Liver (tissue), 9 donors: ENCODE results near the gene L2HGDH. TPM values are rescaled to one million over a fixed set of nuclear protein-coding genes. Genes with fewer than 3 reads are reported as not detected.

Source experiments
- DNase-seq: peaks from one replicate; pipeline ENCODE4 v3.0.0-alpha.2; 2017; ENCODE audit warnings: low spot score
- H3K27ac ChIP-seq, 2 donors: one replicate each; pipeline ENCODE4 v1.7.0; 2013; ENCODE audit warnings: inconsistent platforms in 2 of 2, low read length in 2 of 2, control low read depth in 1 of 2, low read depth in 1 of 2, mild to moderate bottlenecking in 1 of 2
- H3K27me3 ChIP-seq, 4 donors: one replicate each; pipeline versions ENCODE4 v1.6.1 to v1.7.0; 2013; ENCODE audit warnings: low read length in 3 of 4, inconsistent platforms in 1 of 4, mild to moderate bottlenecking in 1 of 4, moderate library complexity in 1 of 4; ENCODE audit not compliant: control insufficient read depth in 4 of 4, insufficient read depth in 4 of 4
- H3K36me3 ChIP-seq, 4 donors: one replicate each; pipeline versions ENCODE4 v1.6.1 to v1.7.0; 2013; ENCODE audit warnings: low read length in 3 of 4, mild to moderate bottlenecking in 3 of 4, low read depth in 1 of 4, moderate library complexity in 1 of 4; ENCODE audit not compliant: control insufficient read depth in 4 of 4, insufficient read depth in 3 of 4
- H3K4me1 ChIP-seq, 4 donors: one replicate each; pipeline versions ENCODE4 v1.6.1 to v1.7.0; 2013; ENCODE audit warnings: low read length in 3 of 4, mild to moderate bottlenecking in 3 of 4, moderate library complexity in 1 of 4; ENCODE audit not compliant: control insufficient read depth in 4 of 4, insufficient read depth in 4 of 4
- H3K4me3 ChIP-seq, 3 donors: one replicate each; pipeline versions ENCODE4 v1.6.1 to v1.7.0; 2013; ENCODE audit warnings: low read length in 3 of 3, control low read depth in 1 of 3, low read depth in 1 of 3, mild to moderate bottlenecking in 1 of 3
- H3K9ac ChIP-seq, 2 donors: one replicate each; pipeline ENCODE4 v1.7.0; 2013; ENCODE audit warnings: low read length in 2 of 2, mild to moderate bottlenecking in 2 of 2, moderate library complexity in 2 of 2, control low read depth in 1 of 2, low read depth in 1 of 2
- H3K9me3 ChIP-seq, 4 donors: one replicate each; pipeline versions ENCODE4 v1.6.1 to v1.7.0; 2013; ENCODE audit warnings: low read length in 3 of 4; ENCODE audit not compliant: control insufficient read depth in 4 of 4
- ATF3 ChIP-seq: IDR thresholded peaks from 2 replicates; pipeline ENCODE4 v1.6.1; 2016; ENCODE audit warnings: antibody characterized with exemption
- EGR1 ChIP-seq, 2 donors: IDR thresholded peaks; 2 replicates each; pipeline ENCODE4 v1.6.1; 2016 to 2018; ENCODE audit warnings: antibody characterized with exemption in 2 of 2, low read depth in 2 of 2
- FOXA2 ChIP-seq: IDR thresholded peaks from 2 replicates; pipeline ENCODE4 v1.6.1; 2016; ENCODE audit warnings: antibody characterized with exemption
- HNF4A ChIP-seq, 2 donors: conservative IDR thresholded peaks; 2 replicates each; pipeline ENCODE4 v1.6.1; 2016; ENCODE audit warnings: antibody characterized with exemption in 2 of 2, mild to moderate bottlenecking in 2 of 2
- JUND ChIP-seq, 2 donors: IDR thresholded peaks; 2 replicates each; pipeline ENCODE4 v1.6.1; 2016; ENCODE audit warnings: antibody characterized with exemption in 2 of 2
- RAD21 ChIP-seq, 2 donors: IDR thresholded peaks; 2 replicates each; pipeline ENCODE4 v1.6.1; 2016; ENCODE audit warnings: antibody characterized with exemption in 2 of 2, mild to moderate bottlenecking in 2 of 2
- REST ChIP-seq: IDR thresholded peaks from 2 replicates; pipeline ENCODE4 v1.6.1; 2016; ENCODE audit warnings: antibody characterized with exemption, mild to moderate bottlenecking
- RXRA ChIP-seq, 2 donors: IDR thresholded peaks; 2 replicates each; pipeline ENCODE4 v1.6.1; 2017 to 2018; ENCODE audit warnings: antibody characterized with exemption in 2 of 2, mild to moderate bottlenecking in 1 of 2
- SP1 ChIP-seq: IDR thresholded peaks from 2 replicates; pipeline ENCODE4 v1.6.1; 2018; ENCODE audit warnings: antibody characterized with exemption, mild to moderate bottlenecking
- TAF1 ChIP-seq: conservative IDR thresholded peaks from 2 replicates; pipeline ENCODE4 v1.6.1; 2016; ENCODE audit warnings: antibody characterized with exemption, mild to moderate bottlenecking
- YY1 ChIP-seq: IDR thresholded peaks from 2 replicates; pipeline ENCODE4 v1.6.1; 2016; ENCODE audit warnings: antibody characterized with exemption, mild to moderate bottlenecking
- ZBTB33 ChIP-seq: IDR thresholded peaks from 2 replicates; pipeline ENCODE4 v1.6.1; 2016; ENCODE audit warnings: antibody characterized with exemption
- WGBS: extraction: QIAGEN DNeasy Blood & Tissue Kit; methylation state at CpG from one replicate; pipeline ENCODE4 v1.1.7; 2013; 5-methylcytosine and 5-hydroxymethylcytosine counted together
- polyA plus RNA-seq, 2 donors: library from polyadenylated mRNA; stranded (reverse) in 1 of 2; unstranded in 1 of 2; fragments of 200-250 nt in 1 of 2; fragments of >200 nt in 1 of 2; fragmentation: Nextera tagmentation in 1 of 2; extraction: Ambion mirVana in 1 of 2; gene quantifications; one replicate each; pipeline versions ENCODE4 v1.2.1 to v1.2.3, GENCODE V29; 2013 to 2015
- total RNA-seq, 2 donors: library from RNA; depleted of rRNA; stranded (reverse); fragments of >200 nt; gene quantifications; one replicate each; pipeline ENCODE4 v1.2.3, GENCODE V29; 2014
- TF ChIP-seq, protein P1 (sequence below): fragments of 150-350 bp; IDR thresholded peaks from 2 replicates; pipeline ENCODE4 v1.5.1; 2017; ENCODE audit warnings: improper control_type of control experiment, low read depth, low read length; ENCODE audit not compliant: missing input control
- donor health status: healthy.
- donor health status: healthy.
- donor health status: healthy.
- donor health status: healthy.
- donor health status: healthy.

The L2HGDH gene
- total and polyA plus RNA-seq, 4 donors: 3.8 to 9.0 (median 5.4) TPM

DNA sequence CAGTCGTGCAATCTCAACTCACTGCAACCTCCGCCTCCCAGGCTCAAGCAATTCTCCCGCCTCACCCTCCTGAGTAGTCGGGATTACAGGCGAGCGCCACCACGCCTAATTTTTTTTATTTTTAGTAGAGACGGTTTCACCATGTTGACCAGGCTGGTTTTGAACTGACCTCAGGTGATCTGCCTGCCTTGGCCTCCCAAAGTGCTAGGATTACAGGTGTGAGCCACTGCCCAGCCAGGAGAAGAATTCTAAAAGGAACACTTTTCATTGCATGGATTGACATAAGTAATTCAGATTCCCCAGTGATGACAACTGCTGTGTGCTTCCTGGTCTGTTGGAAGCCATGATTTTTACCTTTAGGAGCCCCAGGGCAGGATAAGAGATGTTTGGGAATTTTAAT lies 22.2 kb upstream of the L2HGDH start (continued):
- TF ChIP-seq REST (no peak), EGR1 (IDR thresholded peaks at IDR 0.05; ENCODE audit: low read depth in 2 of 2) (no peak), JUND (IDR thresholded peaks at IDR 0.05) (no peak), HNF4A (conservative IDR thresholded peaks at IDR 0.05) (no peak)

DNA sequence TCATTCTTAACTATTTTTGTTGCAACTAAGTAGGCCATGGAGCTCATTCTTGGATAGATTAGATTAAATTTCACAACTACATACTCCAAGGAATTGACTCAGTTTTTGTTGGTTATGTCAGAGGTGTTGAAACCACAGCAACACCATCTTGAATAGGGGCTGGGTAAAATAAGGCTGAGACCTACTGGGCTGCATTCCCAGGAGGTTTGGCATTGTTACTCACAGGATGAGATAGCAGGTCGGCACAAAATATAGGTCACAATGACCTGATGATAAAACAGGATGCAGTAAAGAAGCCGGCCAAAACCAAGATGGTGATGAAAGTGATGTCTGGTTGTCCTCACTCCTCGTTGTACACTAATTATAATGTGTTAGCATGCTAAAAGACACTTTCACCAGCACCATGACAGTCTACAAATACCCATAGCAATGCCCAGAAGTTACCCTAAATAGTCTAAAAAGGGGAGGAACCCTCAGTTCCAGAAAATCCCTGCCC lies 21.0 kb upstream of the L2HGDH start:
- H3K4me3 ChIP-seq: no peak overlapping the region
- H3K27ac ChIP-seq: no peak overlapping the region
- peaks cover 0 to 8% (median 3%) of the 10 kb centered on the region in 4 donors for H3K36me3 ChIP-seq
- H3K4me1 ChIP-seq: no peaks in the 10 kb centered on the region
- TF ChIP-seq RAD21 (IDR thresholded peaks at IDR 0.05) (no peak), HNF4A (conservative IDR thresholded peaks at IDR 0.05) (no peak), JUND (IDR thresholded peaks at IDR 0.05) (no peak), EGR1 (IDR thresholded peaks at IDR 0.05; ENCODE audit: low read depth in 2 of 2) (no peak), YY1 (no peak), TAF1 (no peak), SP1 (no peak), FOXA2 (no peak), REST (no peak), ATF3 (no peak), RXRA (IDR thresholded peaks at IDR 0.05) (no peak), ZBTB33 (no peak)
- TF ChIP-seq, protein P1, sequence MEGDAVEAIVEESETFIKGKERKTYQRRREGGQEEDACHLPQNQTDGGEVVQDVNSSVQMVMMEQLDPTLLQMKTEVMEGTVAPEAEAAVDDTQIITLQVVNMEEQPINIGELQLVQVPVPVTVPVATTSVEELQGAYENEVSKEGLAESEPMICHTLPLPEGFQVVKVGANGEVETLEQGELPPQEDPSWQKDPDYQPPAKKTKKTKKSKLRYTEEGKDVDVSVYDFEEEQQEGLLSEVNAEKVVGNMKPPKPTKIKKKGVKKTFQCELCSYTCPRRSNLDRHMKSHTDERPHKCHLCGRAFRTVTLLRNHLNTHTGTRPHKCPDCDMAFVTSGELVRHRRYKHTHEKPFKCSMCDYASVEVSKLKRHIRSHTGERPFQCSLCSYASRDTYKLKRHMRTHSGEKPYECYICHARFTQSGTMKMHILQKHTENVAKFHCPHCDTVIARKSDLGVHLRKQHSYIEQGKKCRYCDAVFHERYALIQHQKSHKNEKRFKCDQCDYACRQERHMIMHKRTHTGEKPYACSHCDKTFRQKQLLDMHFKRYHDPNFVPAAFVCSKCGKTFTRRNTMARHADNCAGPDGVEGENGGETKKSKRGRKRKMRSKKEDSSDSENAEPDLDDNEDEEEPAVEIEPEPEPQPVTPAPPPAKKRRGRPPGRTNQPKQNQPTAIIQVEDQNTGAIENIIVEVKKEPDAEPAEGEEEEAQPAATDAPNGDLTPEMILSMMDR: no peak
- no peak overlapping the region for H3K9ac ChIP-seq
- no peaks in the 10 kb centered on the region for H3K9me3 ChIP-seq
- DNase-seq: no peak
- H3K27me3 ChIP-seq: no peaks in the 10 kb centered on the region
- 60% methylated on average over 3 of the region's 3 CpGs for WGBS
